Heart left ventricle (tissue), 16 donors: ENCODE measurements around the gene FXR1. TPM values are rescaled to one million over a fixed set of nuclear protein-coding genes. Genes with fewer than 3 reads are reported as not detected.

Source experiments
- ATAC-seq, 4 donors: fragments of 200-7000 bp; cut with Tn5 transposase; one replicate each; pipeline ENCODE4 v1.9.1; 2020 to 2022; ENCODE audit warnings: moderate library complexity in 4 of 4, mild to moderate bottlenecking in 3 of 4, moderate number of reproducible peaks in 1 of 4
- DNase-seq, 5 donors: peaks; one replicate each; pipeline ENCODE4 v3.0.0-alpha.2; 2020
- H3K27ac ChIP-seq, 12 donors: fragments of 200-600 bp; sonication (generic) in 4 of 12; one replicate each; pipeline versions ENCODE4 v1.5.0 to v1.8.0; 2016 to 2022; ENCODE audit warnings: mild to moderate bottlenecking in 2 of 12
- H3K27me3 ChIP-seq, 9 donors: fragments of 200-600 bp; sonication (generic) in 2 of 9; one replicate each; pipeline versions ENCODE4 v1.5.1 to v1.8.0; 2016 to 2022; ENCODE audit warnings: mild to moderate bottlenecking in 3 of 9
- H3K36me3 ChIP-seq, 9 donors: fragments of 200-600 bp; sonication (generic) in 2 of 9; one replicate each; pipeline versions ENCODE4 v1.5.0 to v1.8.0; 2018 to 2022; ENCODE audit warnings: mild to moderate bottlenecking in 2 of 9
- H3K4me1 ChIP-seq, 12 donors: fragments of 200-600 bp; sonication (generic) in 4 of 12; one replicate each; pipeline versions ENCODE4 v1.5.0 to v1.8.0; 2016 to 2022; ENCODE audit warnings: mild to moderate bottlenecking in 3 of 12
- H3K4me3 ChIP-seq, 12 donors: fragments of 200-600 bp; sonication (generic) in 4 of 12; one replicate each; pipeline versions ENCODE4 v1.5.0 to v1.8.0; 2017 to 2022; ENCODE audit warnings: mild to moderate bottlenecking in 9 of 12, moderate library complexity in 4 of 12
- H3K9me3 ChIP-seq, 12 donors: fragments of 200-600 bp; sonication (generic) in 4 of 12; one replicate each; pipeline versions ENCODE4 v1.5.0 to v1.8.0; 2016 to 2022; ENCODE audit warnings: mild to moderate bottlenecking in 1 of 12
- POLR2A ChIP-seq, 2 donors: fragments of 450-650 bp; IDR thresholded peaks; one replicate each; pipeline ENCODE4 v1.6.1; 2017; ENCODE audit warnings: antibody characterized with exemption in 2 of 2, mild to moderate bottlenecking in 2 of 2, moderate library complexity in 2 of 2
- WGBS, 4 donors: extraction: QIAGEN DNeasy Blood & Tissue Kit in 2 of 4; methylation state at CpG; one replicate each; pipeline versions ENCODE4 v1.1.5 to v1.1.7; 2013 to 2018; 5-methylcytosine and 5-hydroxymethylcytosine counted together
- intact Hi-C, 10 donors: fragments of 100-400 bp; cut with DNase I; formaldehyde crosslinking; loops; one replicate each; pipeline versions ENCODE4 v1.11.1 to v1.14.2; 2022
- polyA plus RNA-seq, 2 donors: library from polyadenylated mRNA; stranded (reverse); fragments of 200-250 nt; gene quantifications; one replicate each; pipeline ENCODE4 v1.2.3, GENCODE V29; 2013
- total RNA-seq, 9 donors: library from RNA; depleted of rRNA in 2 of 9; stranded (reverse); fragments of >200 nt in 2 of 9; fragmentation: NEBNext Ultra II Directional in 3 of 9; extraction: Animal tissue kit (Norgen Biotek cat#: 25700) in 3 of 9; gene quantifications; one replicate each; pipeline versions ENCODE4 v1.1.0 to v1.2.4, GENCODE V29; 2016 to 2023
- TF ChIP-seq, protein P1 (sequence below), 12 donors: fragments of 200-600 bp; sonication (generic) in 4 of 12; IDR thresholded peaks; one replicate each; pipeline versions ENCODE4 v1.5.0 to v1.8.0; 2018 to 2022; ENCODE audit warnings: antibody characterized with exemption in 12 of 12, mild to moderate bottlenecking in 5 of 12
- donor health status: ischemic (EF 13 %, LVEDD 7.1; RV severe dilation, severe dysfunction).
- donor health status: healthy with polysubstance abuse.
- donor health status: DM: no; HTN: yes; CAD: no.
- donor health status: DM: no; HTN: no; CAD: no.
- donor health status: ischemic (EF 25% LVEDD 6.9; RV normal size, moderate dysfunction).
- donor health status: ischemic (EF 25% LVEDD 5.7; RV mildly dilated, moderate dysfunction).
- donor health status: healthy.
- donor health status: DM: yes; HTN: yes; CAD: no.
- donor health status: ischemic (EF 35%, LVEDD 5.7; RV mildly dilated, moderate dysfunction).
- donor health status: nonischemic (EF 11% LVEDD 7.7; RV severe dilation, severe dysfunction).
- donor health status: DM: yes; HTN: yes; CAD: no.
- donor health status: PGD.
- donor health status: ischemic (EF 29% LVEDD 5.4; RV normal size, mild dysfunction).
- donor health status: nonischemic (EF 23%, LVEDD 6.1; RV moderate dilation, normal function).

Gene FXR1
- total and polyA plus RNA-seq, 11 donors: 113 to 298 (median 212) TPM

GRCh38 chr3:180926526-180926925 is 14.1 kb downstream of the FXR1 start:
- Histone ChIP-seq H3K4me3 (no peak overlapping the region), H3K36me3 (no peaks in the 10 kb centered on the region), H3K9me3 (peaks cover 0 to 13% (median 0%) of the 10 kb centered on the region in 12 donors), H3K27me3 (no peaks in the 10 kb centered on the region), H3K27ac (no peak overlapping the region), H3K4me1 (peaks cover 0 to 39% (median 20%) of the 10 kb centered on the region in 12 donors)
- intact Hi-C loops: no loop called here
- 61 to 64% (median 63%) methylated on average over 2 of the region's 2 CpGs for WGBS, 4 donors
- TF ChIP-seq POLR2A (IDR thresholded peaks at IDR 0.05): no peak
- TF ChIP-seq, protein P1, sequence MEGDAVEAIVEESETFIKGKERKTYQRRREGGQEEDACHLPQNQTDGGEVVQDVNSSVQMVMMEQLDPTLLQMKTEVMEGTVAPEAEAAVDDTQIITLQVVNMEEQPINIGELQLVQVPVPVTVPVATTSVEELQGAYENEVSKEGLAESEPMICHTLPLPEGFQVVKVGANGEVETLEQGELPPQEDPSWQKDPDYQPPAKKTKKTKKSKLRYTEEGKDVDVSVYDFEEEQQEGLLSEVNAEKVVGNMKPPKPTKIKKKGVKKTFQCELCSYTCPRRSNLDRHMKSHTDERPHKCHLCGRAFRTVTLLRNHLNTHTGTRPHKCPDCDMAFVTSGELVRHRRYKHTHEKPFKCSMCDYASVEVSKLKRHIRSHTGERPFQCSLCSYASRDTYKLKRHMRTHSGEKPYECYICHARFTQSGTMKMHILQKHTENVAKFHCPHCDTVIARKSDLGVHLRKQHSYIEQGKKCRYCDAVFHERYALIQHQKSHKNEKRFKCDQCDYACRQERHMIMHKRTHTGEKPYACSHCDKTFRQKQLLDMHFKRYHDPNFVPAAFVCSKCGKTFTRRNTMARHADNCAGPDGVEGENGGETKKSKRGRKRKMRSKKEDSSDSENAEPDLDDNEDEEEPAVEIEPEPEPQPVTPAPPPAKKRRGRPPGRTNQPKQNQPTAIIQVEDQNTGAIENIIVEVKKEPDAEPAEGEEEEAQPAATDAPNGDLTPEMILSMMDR (IDR thresholded peaks at IDR 0.05): no peak
- ATAC-seq (no peak), DNase-seq (no peak)

DNA sequence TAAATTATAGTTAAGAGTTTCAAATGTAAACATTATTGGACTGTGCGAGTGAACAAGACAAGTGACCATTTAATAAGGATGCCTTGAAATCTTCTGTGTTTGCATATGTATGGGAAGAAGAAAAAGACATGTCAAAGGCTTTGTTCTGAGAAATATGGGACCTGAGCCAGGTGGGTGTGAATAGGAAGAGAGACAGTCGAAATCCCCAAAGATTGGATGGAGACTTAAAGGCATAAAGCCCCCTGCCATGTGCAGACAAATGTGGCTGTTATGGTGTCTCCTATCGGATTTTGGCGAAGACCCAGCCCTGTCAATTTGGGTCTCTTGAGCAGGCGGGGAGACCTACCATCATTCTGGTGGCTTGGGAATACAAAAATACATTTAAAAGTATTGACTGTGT is 16.9 kb downstream of the FXR1 start:
- peaks cover 0 to 41% (median 23%) of the 10 kb centered on the region in 12 donors for H3K4me1 ChIP-seq
- DNase-seq (no peak), ATAC-seq (no peak)
- H3K4me3 ChIP-seq: no peak overlapping the region
- TF ChIP-seq, protein P1 (IDR thresholded peaks at IDR 0.05): no peak
- TF ChIP-seq POLR2A (IDR thresholded peaks at IDR 0.05): no peak
- WGBS, 4 donors: 82 to 87% (median 87%) methylated on average over 5 of the region's 5 CpGs
- no peaks in the 10 kb centered on the region for H3K36me3 ChIP-seq
- no peak overlapping the region for H3K27ac ChIP-seq
- intact Hi-C loops: no loop called here
- peaks cover 0 to 13% (median 0%) of the 10 kb centered on the region in 12 donors for H3K9me3 ChIP-seq
- H3K27me3 ChIP-seq: no peaks in the 10 kb centered on the region

DNA sequence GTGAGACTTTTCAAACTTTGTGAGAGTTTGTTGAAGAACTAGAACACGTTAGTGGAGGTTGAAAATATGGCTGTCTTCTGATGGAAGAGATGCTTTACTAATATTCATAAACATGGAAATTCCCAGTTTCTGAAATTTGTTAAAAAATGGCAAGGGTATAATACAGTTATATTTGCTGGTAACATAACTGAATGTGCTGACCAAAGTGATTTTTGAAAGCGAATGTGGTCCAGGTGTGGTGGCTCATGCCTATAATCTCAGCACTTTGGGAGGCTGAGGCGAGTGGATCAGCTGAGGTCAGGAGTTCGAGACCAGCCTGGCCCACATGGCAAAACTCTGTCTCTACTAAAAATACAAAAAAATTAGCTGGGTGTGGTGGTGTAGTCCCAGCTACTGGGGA is 18.1 kb downstream of the FXR1 start:
- peaks cover 0 to 36% (median 18%) of the 10 kb centered on the region in 12 donors for H3K4me1 ChIP-seq
- peaks cover 0 to 11% (median 4%) of the 10 kb centered on the region in 9 donors for H3K36me3 ChIP-seq
- peaks cover 0 to 13% (median 0%) of the 10 kb centered on the region in 12 donors for H3K9me3 ChIP-seq
- WGBS, 4 donors: 92 to 94% (median 93%) methylated on average over 4 of the region's 4 CpGs
- intact Hi-C loops: no loop called here
- H3K4me3 ChIP-seq: no peak overlapping the region
- TF ChIP-seq, protein P1 (IDR thresholded peaks at IDR 0.05): no peak
- TF ChIP-seq POLR2A (IDR thresholded peaks at IDR 0.05): no peak
- ATAC-seq (no peak), DNase-seq (no peak)
- no peak overlapping the region for H3K27ac ChIP-seq
- H3K27me3 ChIP-seq: no peaks in the 10 kb centered on the region

DNA sequence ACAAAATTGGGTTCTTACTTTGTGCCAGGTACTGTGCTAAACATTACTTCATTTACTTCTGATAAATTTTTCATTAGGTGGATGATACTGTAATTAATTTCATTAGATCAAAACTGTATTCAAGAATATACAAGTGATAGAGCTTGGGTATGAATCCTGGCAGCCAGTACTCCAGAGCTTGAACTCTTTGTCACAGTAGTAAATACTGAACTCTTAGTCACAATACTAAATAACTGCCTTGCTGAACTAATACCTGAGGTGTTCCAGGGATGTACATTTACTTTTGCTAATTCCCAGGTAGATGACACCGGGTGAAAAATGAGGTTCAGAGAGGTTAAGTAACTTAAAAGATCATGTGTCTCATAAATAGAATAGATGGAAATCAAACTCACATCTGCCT is 20.3 kb downstream of the FXR1 start:
- peaks cover 0 to 34% (median 10%) of the 10 kb centered on the region in 12 donors for H3K4me1 ChIP-seq
- intact Hi-C loops: no loop called here
- peaks cover 0 to 11% (median 0%) of the 10 kb centered on the region in 12 donors for H3K9me3 ChIP-seq
- no peaks in the 10 kb centered on the region for H3K27me3 ChIP-seq
- 88 to 93% (median 90%) methylated on average over 1 of the region's 1 CpG for WGBS, 4 donors
- no peak overlapping the region for H3K4me3 ChIP-seq
- TF ChIP-seq, protein P1 (IDR thresholded peaks at IDR 0.05): no peak
- TF ChIP-seq POLR2A (IDR thresholded peaks at IDR 0.05): no peak
- ATAC-seq: no peak
- peaks cover 0 to 30% (median 20%) of the 10 kb centered on the region in 9 donors for H3K36me3 ChIP-seq
- DNase-seq: no peak
- H3K27ac ChIP-seq: no peak overlapping the region
